C4-2B (cell line): ENCODE results near the gene ALDOA.

ENCODE experiments used
- CTCF ChIP-seq: fragments of 450-650 bp; conservative IDR thresholded peaks from 2 replicates; pipeline ENCODE4 v1.5.1; 2017; ENCODE audit warnings: mild to moderate bottlenecking
- ZFX ChIP-seq: fragments of 450-650 bp; IDR thresholded peaks from 2 replicates; pipeline ENCODE4 v1.6.1; 2017

- TF ChIP-seq CTCF (no peak; the same call in 1 of the 2 replicates), ZFX (no peak)
Measured at GRCh38 chr16:30041841-30042240, 23.7 kb upstream of the ALDOA start.
